WI38 (cell line): ENCODE data around the gene XCL2.
"Not testable (repeated sequence)": the region's sequence is repeated elsewhere in the genome, so short reads cannot be mapped to it uniquely, and the experiment has no call there.

Experiments
- H3K4me3 ChIP-seq: 2 replicates; pipeline ENCODE4 v1.5.1; 2011; ENCODE audit warnings: low read depth, mild to moderate bottlenecking, control low read depth, low read length
- CTCF ChIP-seq: IDR thresholded peaks from 2 replicates; pipeline ENCODE4 v1.5.1; 2012; ENCODE audit warnings: low read depth, mild to moderate bottlenecking, control low read depth, low read length

Gene XCL2

DNA sequence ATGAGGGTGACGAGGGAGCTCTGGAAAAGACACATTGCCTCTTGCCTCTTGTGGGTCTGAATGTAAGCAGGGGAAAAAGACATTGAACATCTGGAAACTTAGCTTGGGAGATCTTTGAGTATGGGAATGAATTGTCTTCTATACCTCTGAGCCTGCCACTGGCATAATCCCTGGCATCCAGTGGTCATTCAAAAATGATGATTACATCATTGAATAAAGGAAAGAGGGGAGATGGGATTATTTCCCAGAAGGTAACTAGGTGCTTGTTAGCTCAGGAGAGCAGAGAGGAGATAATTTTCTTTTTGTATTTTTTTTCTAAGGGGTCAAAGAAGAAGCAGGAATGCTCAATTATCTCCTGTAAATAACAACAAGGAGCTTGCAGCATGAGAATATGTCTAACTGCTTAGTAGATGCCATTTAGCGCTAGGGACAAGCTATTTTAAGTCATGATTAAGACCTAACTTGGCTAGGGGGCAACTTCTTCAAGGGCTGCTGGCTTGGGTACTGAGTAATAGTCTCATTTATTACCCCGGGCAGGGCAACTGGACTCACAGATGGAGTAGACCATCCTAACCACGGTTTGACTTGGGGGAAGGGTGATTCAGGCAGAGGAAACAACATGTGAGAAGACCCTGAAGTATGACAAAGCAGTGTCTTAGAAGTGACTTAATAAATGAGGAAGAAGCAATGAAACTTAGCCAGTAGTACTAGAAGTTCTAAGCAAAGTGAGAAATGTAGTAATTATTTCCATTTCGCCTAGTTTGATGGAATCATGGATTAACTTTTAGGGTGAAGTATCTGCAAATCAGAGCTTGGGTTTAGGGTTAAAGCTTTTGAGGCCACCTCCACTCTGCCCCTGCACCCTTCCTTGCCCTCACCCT lies 11.0 kb upstream of the XCL2 start:
- no peak overlapping the region for H3K4me3 ChIP-seq
- no peak for TF ChIP-seq CTCF

DNA sequence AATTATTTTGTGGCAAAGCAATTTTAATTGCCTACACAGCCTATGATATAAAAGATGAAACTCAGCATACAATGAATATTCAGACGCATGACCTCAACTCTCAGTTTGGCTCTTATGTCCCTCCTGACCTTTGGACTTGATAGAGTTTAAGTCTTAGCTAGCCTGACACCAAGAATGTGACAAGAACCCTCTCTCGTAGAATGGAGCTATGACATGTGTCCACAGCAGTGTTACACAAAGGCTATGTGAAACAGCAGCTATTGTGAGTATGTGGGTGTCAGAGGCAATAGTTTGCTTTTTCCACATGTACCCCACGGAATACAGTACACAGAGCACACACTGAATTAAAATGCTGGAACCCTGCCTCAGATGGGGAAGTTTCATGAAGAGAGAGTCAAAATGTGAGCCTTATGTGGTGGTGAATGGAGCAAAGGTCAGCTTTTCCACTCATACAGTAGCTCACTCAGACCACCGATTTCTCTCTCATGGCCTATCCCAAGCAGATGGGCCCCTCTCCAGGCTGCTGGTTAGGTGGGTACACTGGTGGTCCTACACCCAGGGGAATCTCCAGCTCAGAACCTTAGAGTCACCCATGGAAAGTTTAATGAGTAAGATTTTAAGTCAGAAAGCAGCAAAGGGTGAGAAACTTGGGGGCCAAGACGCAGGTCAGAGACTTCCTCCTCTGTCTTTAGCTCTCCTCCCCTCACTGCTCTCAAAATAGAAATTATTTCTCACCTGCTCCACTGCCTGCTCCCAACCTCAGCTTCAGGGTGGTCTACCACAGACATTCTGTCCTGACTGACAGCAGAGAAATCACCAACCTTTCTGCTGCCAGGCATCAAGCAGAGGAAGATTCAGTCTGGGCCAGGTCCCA lies 10.1 kb upstream of the XCL2 start:
- no peak for TF ChIP-seq CTCF
- H3K4me3 ChIP-seq: no peak overlapping the region

DNA sequence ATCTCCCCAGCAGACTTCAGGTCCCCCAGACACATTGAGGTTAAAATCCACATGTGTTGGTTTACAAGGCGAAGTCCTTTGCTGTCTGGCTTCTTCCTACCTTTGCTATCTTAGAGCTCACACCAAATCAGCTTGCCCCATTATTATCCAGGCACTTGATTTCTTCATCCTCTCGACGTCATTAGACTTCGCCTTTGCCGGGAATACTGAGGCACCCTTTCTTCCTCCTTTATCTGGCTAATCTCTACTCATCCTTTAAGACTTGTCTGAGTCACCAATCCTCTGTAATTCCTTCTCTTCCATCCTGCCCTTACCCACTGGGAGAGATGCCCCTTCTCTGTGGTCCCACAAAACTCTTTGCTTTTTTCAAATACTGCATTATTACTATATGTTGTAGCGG lies 9.2 kb upstream of the XCL2 start:
- no peak for TF ChIP-seq CTCF
- H3K4me3 ChIP-seq: no peak overlapping the region

DNA sequence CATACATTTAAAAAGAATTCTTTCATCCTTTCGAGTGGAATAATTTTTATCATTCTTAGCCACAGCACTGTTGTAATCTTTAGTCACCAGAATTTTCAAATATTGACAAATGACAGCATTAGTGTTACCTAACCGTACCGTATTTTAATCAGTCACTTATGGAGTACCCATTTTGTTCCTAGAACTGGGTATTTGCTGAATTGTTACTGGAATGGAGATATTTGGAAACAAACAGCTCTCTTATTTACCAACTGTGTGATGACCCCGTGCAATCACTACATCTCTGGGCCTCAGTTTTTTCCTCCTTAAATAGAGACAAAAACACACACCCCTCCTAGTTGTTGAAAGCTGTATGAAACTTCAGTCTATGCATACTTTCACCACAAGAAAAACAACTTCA lies 7.9 kb upstream of the XCL2 start:
- no peak overlapping the region for H3K4me3 ChIP-seq
- TF ChIP-seq CTCF: no peak

DNA sequence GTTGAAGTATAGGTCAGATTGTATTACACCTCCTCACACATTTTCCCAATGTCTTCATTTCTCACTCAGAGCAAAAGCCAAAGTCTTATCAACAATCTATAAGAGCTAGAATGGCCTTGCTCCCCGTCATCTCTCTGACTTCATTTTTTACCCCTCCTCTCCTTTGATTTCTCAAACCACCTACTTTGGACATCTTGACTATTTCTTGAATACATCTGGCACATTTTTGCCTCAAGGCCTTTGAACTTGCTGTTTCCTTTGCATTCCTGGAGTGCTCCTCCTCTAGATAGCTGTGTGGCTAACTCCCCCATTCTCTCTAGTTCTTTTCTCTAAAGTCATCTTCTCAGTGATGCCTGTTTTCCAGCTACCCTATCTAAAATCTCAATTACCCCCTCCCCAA lies 7.2 kb upstream of the XCL2 start:
- no peak for TF ChIP-seq CTCF
- no peak overlapping the region for H3K4me3 ChIP-seq

DNA sequence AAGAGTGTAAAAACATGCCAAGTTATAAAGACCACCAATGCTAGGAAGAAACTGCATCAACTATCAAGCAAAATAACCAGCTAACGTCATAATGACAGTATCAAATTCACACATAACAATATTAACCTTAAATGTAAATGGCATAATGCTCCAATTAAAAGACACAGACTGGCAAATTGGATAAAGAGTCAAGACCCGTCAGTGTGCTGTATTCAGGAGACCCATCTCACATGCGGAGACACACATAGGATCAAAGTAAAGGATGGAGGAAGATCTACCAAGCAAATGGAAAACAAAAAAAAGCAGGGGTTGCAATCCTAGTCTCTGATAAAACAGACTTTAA lies 2.7 kb upstream of the XCL2 start:
- H3K4me3 ChIP-seq: not testable (repeated sequence)

GRCh38 chr1:168545678-168546552 lies 2.1 kb upstream of the XCL2 start:
- not testable (repeated sequence) for H3K4me3 ChIP-seq

DNA sequence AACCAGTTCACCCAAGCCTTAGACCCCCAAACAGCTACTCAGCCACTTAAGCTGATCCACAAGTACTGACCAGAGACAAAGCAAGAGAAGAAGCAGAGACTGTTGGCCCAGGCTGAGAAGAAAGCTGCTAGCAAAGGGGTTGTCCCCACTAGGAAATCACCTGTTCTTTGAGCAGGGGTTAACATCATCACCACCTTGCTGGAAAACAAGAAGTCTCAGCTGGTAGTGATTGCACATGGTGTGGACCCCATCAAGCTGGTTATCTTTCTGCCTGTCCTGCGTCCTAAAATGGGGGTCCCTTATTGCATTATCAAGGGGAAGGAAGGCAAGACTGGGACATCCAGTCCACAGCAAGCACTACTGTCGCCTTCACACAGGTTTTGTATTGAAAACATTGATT lies 819 bp downstream of the XCL2 start:
- H3K4me3 ChIP-seq: not testable (repeated sequence)

DNA sequence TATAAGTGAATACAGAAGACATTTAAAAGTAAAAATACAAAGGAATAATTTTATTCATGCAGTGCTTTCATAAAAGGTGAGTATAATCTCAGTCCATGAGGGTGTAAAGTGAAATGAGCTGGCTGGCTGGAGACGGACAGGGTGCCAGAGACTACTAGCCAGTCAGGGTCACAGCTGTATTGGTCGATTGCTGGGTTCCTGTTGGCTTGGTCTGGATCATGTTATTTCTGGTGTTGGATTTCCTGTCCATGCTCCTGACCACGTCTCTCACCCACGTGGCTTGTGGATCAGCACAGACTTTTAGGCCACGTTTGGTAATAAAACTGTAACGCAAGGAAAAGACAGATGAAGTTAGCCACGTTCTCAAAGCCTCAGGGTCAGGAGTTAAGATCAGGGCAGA lies 3.0 kb downstream of the XCL2 start:
- not testable (repeated sequence) for H3K4me3 ChIP-seq
